ENCODE results near the gene ZNF385B.

GRCh38 chr2:179579800-179580199 is 281.6 kb downstream of the ZNF385B start:
- TF ChIP-seq CTCF (IDR thresholded peaks at IDR 0.05) (no peak), POLR2A (IDR thresholded peaks at IDR 0.05) (no peak)

All from adrenal gland (tissue), 5 donors.